H1 (cell line): Measurements from ENCODE around the gene CAMTA1. TPM values are rescaled to one million over a fixed set of nuclear protein-coding genes. Genes with fewer than 3 reads are reported as not detected.

Experiments
- CTCF ChIA-PET: fragments of 300-600 bp; sonication (Branson Sonifier 250); formaldehyde crosslinking; loops from one replicate; lab custom pipeline; 2021; ENCODE audit not compliant: partially characterized antibody; lab: Charles Lee
- POLR2A ChIA-PET: fragments of 300-600 bp; sonication (Branson Sonifier 250); formaldehyde crosslinking; loops from one replicate; lab custom pipeline; 2021; ENCODE audit warnings: inconsistent platforms; ENCODE audit not compliant: partially characterized antibody; lab: Charles Lee
- DNase-seq, 2 experiments: peaks; one replicate each; pipeline versions ENCODE4 v3.0.0 to v3.0.0-alpha.2; 2010 to 2022; ENCODE audit warnings: low spot score in 2 of 2, low read depth in 1 of 2, mixed read lengths in 1 of 2
- FAIRE-seq: peaks from 2 replicates; lab custom pipeline; 2011; peaks lifted over from hg19 to GRCh38; lab: Jason Lieb, UNC
- H2AFZ ChIP-seq: 2 replicates; pipeline ENCODE4 v1.8.1; 2012; ENCODE audit warnings: low read length, inconsistent platforms
- H2AK5ac ChIP-seq: 2 replicates; pipeline ENCODE4 v1.6.1; 2013; ENCODE audit warnings: low read depth, low read length
- H2BK120ac ChIP-seq: replicated peaks from 2 replicates; pipeline ENCODE3; 2013; ENCODE audit warnings: low read depth, low read length, inconsistent platforms
- H2BK12ac ChIP-seq: 2 replicates; pipeline ENCODE4 v1.6.1; 2013; ENCODE audit warnings: low read depth, low read length
- H2BK15ac ChIP-seq: 2 replicates; pipeline ENCODE4 v1.6.1; 2013; ENCODE audit warnings: low read length
- H2BK20ac ChIP-seq: 2 replicates; pipeline ENCODE4 v1.6.1; 2013; ENCODE audit warnings: low read length
- H2BK5ac ChIP-seq: 2 replicates; pipeline ENCODE4 v1.6.1; 2013; ENCODE audit warnings: low read depth, low read length
- H3K14ac ChIP-seq: 2 replicates; pipeline ENCODE4 v1.6.1; 2013; ENCODE audit warnings: inconsistent platforms; ENCODE audit not compliant: insufficient read length
- H3K18ac ChIP-seq: 2 replicates; pipeline ENCODE4 v1.6.1; 2013; ENCODE audit warnings: low read length; ENCODE audit errors: extremely low read depth
- H3K23ac ChIP-seq: 2 replicates; pipeline ENCODE4 v1.6.1; 2013; ENCODE audit warnings: inconsistent platforms; ENCODE audit not compliant: insufficient read length
- H3K23me2 ChIP-seq: 2 replicates; pipeline ENCODE4 v1.6.1; 2013; ENCODE audit warnings: low read depth, low read length
- H3K27ac ChIP-seq: 2 replicates; pipeline ENCODE4 v1.6.1; 2011; ENCODE audit warnings: low read depth, low read length, inconsistent platforms
- H3K27me3 ChIP-seq, 4 experiments: replicated peaks in 1 of 4; 1 replicate in 1 of 4; 2 replicates in 3 of 4; pipeline versions ENCODE4 v1.6.1 to v1.8.1; 2011 to 2013; ENCODE audit warnings: low read length in 3 of 4, mild to moderate bottlenecking in 3 of 4, inconsistent platforms in 2 of 4, mixed read lengths in 2 of 4, moderate library complexity in 1 of 4; ENCODE audit not compliant: control insufficient read depth in 3 of 4, insufficient read depth in 3 of 4; ENCODE audit errors: extremely low read depth in 1 of 4
- H3K36me3 ChIP-seq, 4 experiments: 2 replicates each; pipeline versions ENCODE4 v1.6.1 to v1.8.1; 2011 to 2013; ENCODE audit warnings: mild to moderate bottlenecking in 4 of 4, low read length in 3 of 4, moderate library complexity in 2 of 4, control low read depth in 1 of 4, inconsistent platforms in 1 of 4; ENCODE audit not compliant: insufficient read depth in 4 of 4, control insufficient read depth in 2 of 4
- H3K4ac ChIP-seq: replicated peaks from 2 replicates; pipeline ENCODE3; 2013; ENCODE audit warnings: low read length, low read depth, mixed read lengths, inconsistent platforms; ENCODE audit not compliant: insufficient read length
- H3K4me1 ChIP-seq, 4 experiments: replicated peaks in 1 of 4; 1 replicate in 1 of 4; 2 replicates in 3 of 4; pipeline versions ENCODE4 v1.6.1 to v1.8.1; 2011 to 2013; ENCODE audit warnings: low read length in 3 of 4, inconsistent platforms in 2 of 4, mixed read lengths in 1 of 4; ENCODE audit not compliant: insufficient read depth in 4 of 4, control insufficient read depth in 3 of 4
- H3K4me2 ChIP-seq, 2 experiments: 2 replicates each; pipeline versions ENCODE4 v1.6.1 to v1.8.1; 2011 to 2013; ENCODE audit warnings: low read depth in 2 of 2, low read length in 2 of 2, control low read depth in 1 of 2, inconsistent platforms in 1 of 2, mild to moderate bottlenecking in 1 of 2; ENCODE audit not compliant: insufficient read depth in 1 of 2
- H3K4me3 ChIP-seq, 4 experiments: fragments of 200-600, 300-600 bp in 1 of 4; sonication (generic), shearing (Covaris generic), sonication (Bioruptor Twin) in 1 of 4; 2 replicates each; pipeline versions ENCODE4 v1.5.1 to v1.8.1; 2011 to 2016; ENCODE audit warnings: low read length in 4 of 4, low read depth in 3 of 4, control low read depth in 2 of 4, inconsistent platforms in 2 of 4, mild to moderate bottlenecking in 2 of 4, mixed read lengths in 1 of 4, moderate library complexity in 1 of 4; ENCODE audit not compliant: insufficient read depth in 2 of 4; ENCODE audit errors: extremely low read depth in 1 of 4
- H3K56ac ChIP-seq: replicated peaks from 2 replicates; pipeline ENCODE3; 2013; ENCODE audit warnings: low read depth, mild to moderate bottlenecking, mixed read lengths, low read length, inconsistent platforms; ENCODE audit not compliant: insufficient read length
- H3K79me1 ChIP-seq: 2 replicates; pipeline ENCODE4 v1.6.1; 2013; ENCODE audit warnings: low read depth, low read length, control low read depth
- H3K79me2 ChIP-seq, 2 experiments: 2 replicates each; pipeline versions ENCODE4 v1.6.1 to v1.8.1; 2012 to 2013; ENCODE audit warnings: low read length in 2 of 2, mild to moderate bottlenecking in 2 of 2, inconsistent platforms in 1 of 2; ENCODE audit not compliant: insufficient read depth in 2 of 2, control insufficient read depth in 1 of 2
- H3K9ac ChIP-seq, 4 experiments: replicated peaks in 1 of 4; 1 replicate in 1 of 4; 2 replicates in 3 of 4; pipeline versions ENCODE4 v1.6.1 to v1.8.1; 2011 to 2013; ENCODE audit warnings: low read depth in 3 of 4, low read length in 3 of 4, control low read depth in 2 of 4, mild to moderate bottlenecking in 2 of 4, moderate library complexity in 2 of 4, inconsistent platforms in 1 of 4; ENCODE audit errors: extremely low read depth in 1 of 4
- H3K9me3 ChIP-seq, 2 experiments: 2 replicates each; pipeline versions ENCODE4 v1.6.1 to v1.8.1; 2012 to 2013; ENCODE audit warnings: mild to moderate bottlenecking in 2 of 2, moderate library complexity in 2 of 2, control low read depth in 1 of 2, inconsistent platforms in 1 of 2, low read depth in 1 of 2, low read length in 1 of 2, mixed read lengths in 1 of 2; ENCODE audit not compliant: insufficient read depth in 2 of 2
- H4K20me1 ChIP-seq, 2 experiments: replicated peaks in 1 of 2; 2 replicates each; pipeline versions ENCODE3 to v1.8.1; 2011 to 2013; ENCODE audit warnings: inconsistent platforms in 2 of 2, low read length in 2 of 2, mild to moderate bottlenecking in 1 of 2; ENCODE audit not compliant: insufficient read depth in 2 of 2, control insufficient read depth in 1 of 2
- H4K5ac ChIP-seq: 2 replicates; pipeline ENCODE4 v1.6.1; 2013; ENCODE audit warnings: low read length, low read depth, mixed read lengths, inconsistent platforms; ENCODE audit not compliant: insufficient read length
- H4K8ac ChIP-seq: 2 replicates; pipeline ENCODE4 v1.8.0; 2013; ENCODE audit warnings: mild to moderate bottlenecking, moderate library complexity, low read length, inconsistent platforms; ENCODE audit not compliant: insufficient read depth; ENCODE audit errors: extremely low read depth
- H4K91ac ChIP-seq: replicated peaks from 2 replicates; pipeline ENCODE3; 2013; ENCODE audit warnings: low read length, mixed read lengths, inconsistent platforms; ENCODE audit not compliant: insufficient read length
- TAF7 ChIP-seq: optimal IDR thresholded peaks from 2 replicates; pipeline ENCODE3; 2011; ENCODE audit warnings: low read depth, mild to moderate bottlenecking, inconsistent platforms, low read length, moderate library complexity, borderline replicate concordance
- WGBS, 2 experiments: shearing (Covaris generic) in 1 of 2; methylation state at CpG; one replicate each; pipeline versions ENCODE4 v1.1.6 to v1.1.7; 2013 to 2015; ENCODE audit warnings: low lambda C conversion rate in 2 of 2, mixed read lengths in 2 of 2, inconsistent platforms in 1 of 2, low coverage in 1 of 2, missing lambda C conversion rate in 1 of 2; ENCODE audit not compliant: insufficient replicate concordance in 2 of 2, insufficient coverage in 1 of 2, insufficient read length in 1 of 2; ENCODE audit errors: extremely low coverage in 1 of 2, missing lambda C conversion rate in 1 of 2; 5-methylcytosine and 5-hydroxymethylcytosine counted together
- polyA plus RNA-seq, 7 experiments: library from polyadenylated mRNA; depleted of rRNA in 3 of 7; stranded (reverse) in 5 of 7; unstranded in 2 of 7; fragments of >200 nt in 5 of 7; fragments of 200-250 nt in 2 of 7; gene quantifications; 1 replicate in 5 of 7; 2 replicates in 1 of 7; 4 replicates in 1 of 7; pipeline versions ENCODE4 v1.2.1 to v1.2.3, GENCODE V29; 2011 to 2013; ENCODE audit warnings: missing spikeins in 2 of 7, mixed read lengths in 2 of 7
- total RNA-seq: library from RNA; stranded (reverse); fragmentation: NEBNext Ultra II Directional; extraction: Animal tissue kit (Norgen Biotek cat#: 25700); gene quantifications from 2 replicates; pipeline ENCODE4 v1.2.1, GENCODE V29; 2021
- TF ChIP-seq, protein P1 (sequence below): IDR thresholded peaks from 2 replicates; pipeline ENCODE4 v1.6.1; 2011; ENCODE audit warnings: low read depth, mild to moderate bottlenecking, low read length; ENCODE audit not compliant: insufficient read depth

The CAMTA1 gene
- total and polyA plus RNA-seq, 2 of the 8 experiments (the other 6 are each of a cell fraction or from before 2014, with no cell fraction given): 65.0 to 119 TPM

DNA sequence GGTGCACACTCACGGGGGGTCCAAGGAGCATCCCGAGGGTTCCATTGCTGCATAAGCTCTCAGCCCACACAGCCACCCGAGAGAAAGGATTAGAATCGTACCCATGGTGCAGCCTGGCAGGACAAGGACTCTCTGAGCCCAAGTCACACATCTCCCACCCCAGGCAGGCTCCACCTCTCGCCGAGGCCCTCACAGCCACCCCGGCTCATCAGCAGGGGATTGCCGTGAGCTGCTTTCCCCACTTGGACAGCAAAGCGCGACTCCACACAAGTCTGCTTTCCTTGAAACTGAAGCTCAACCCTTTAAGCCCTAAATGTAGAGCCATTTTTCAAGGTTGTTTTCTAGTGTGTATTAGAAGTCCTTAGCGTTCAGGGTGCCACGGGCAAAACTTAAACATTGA, 679.5 kb downstream of the CAMTA1 start:
- no peak overlapping the region for H2BK5ac ChIP-seq
- H4K5ac ChIP-seq: no peak overlapping the region
- no peak for FAIRE-seq
- CTCF ChIA-PET: interaction anchor here (0.8 to 2.2 kb wide), 6 partner anchors 10 to 147 kb away, joined by 3 to 15 read pairs (median 3); no protein-coding TSS in a partner anchor
- H3K79me1 ChIP-seq: no peaks in the 10 kb centered on the region
- H2BK120ac ChIP-seq: no peak overlapping the region
- H3K27me3 ChIP-seq: no peaks in the 10 kb centered on the region
- no peaks in the 10 kb centered on the region for H3K23me2 ChIP-seq
- no peak overlapping the region for H3K4me3 ChIP-seq
- WGBS, 2 experiments: 92% methylated on average over 12 of the region's 12 CpGs; no CpG with 5 or more reads in 1 of the 2 experiments
- no peak overlapping the region for H3K9ac ChIP-seq
- H3K79me2 ChIP-seq: no peaks in the 10 kb centered on the region
- H4K91ac ChIP-seq: no peak overlapping the region
- POLR2A ChIA-PET: no interaction called here
- no peak overlapping the region for H2BK12ac ChIP-seq
- no peak overlapping the region for H3K18ac ChIP-seq
- no peaks in the 10 kb centered on the region for H3K4me1 ChIP-seq
- no peak overlapping the region for H2AFZ ChIP-seq
- no peaks in the 10 kb centered on the region for H3K9me3 ChIP-seq
- no peaks in the 10 kb centered on the region for H4K20me1 ChIP-seq
- no peak overlapping the region for H3K14ac ChIP-seq
- no peak overlapping the region; the same call in 1 of the 2 replicates for H3K27ac ChIP-seq
- no peak for DNase-seq
- H3K23ac ChIP-seq: no peak overlapping the region
- no peak overlapping the region for H2AK5ac ChIP-seq
- H2BK15ac ChIP-seq: no peak overlapping the region
- no peak overlapping the region for H3K4me2 ChIP-seq
- no peaks in the 10 kb centered on the region for H3K36me3 ChIP-seq
- no peak overlapping the region for H4K8ac ChIP-seq
- H3K4ac ChIP-seq: no peak overlapping the region
- H2BK20ac ChIP-seq: no peak overlapping the region
- H3K56ac ChIP-seq: no peak overlapping the region
- TF ChIP-seq TAF7: no peak
- TF ChIP-seq, protein P1, sequence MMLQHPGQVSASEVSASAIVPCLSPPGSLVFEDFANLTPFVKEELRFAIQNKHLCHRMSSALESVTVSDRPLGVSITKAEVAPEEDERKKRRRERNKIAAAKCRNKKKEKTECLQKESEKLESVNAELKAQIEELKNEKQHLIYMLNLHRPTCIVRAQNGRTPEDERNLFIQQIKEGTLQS: no peak
